GM23338 (cell line): ENCODE results near the gene CCDC59.

Experiments used
- EZH2 ChIP-seq: fragments of 200-600 bp; sonication (generic); IDR thresholded peaks from one replicate; pipeline ENCODE4 v1.8.0; 2017; ENCODE audit warnings: antibody characterized with exemption, mild to moderate bottlenecking, low read depth; ENCODE audit not compliant: unreplicated experiment
- EZH2phosphoT487 ChIP-seq: fragments of 200-600 bp; sonication (generic); IDR thresholded peaks from one replicate; pipeline ENCODE4 v1.8.1; 2018; ENCODE audit warnings: antibody characterized with exemption; ENCODE audit not compliant: unreplicated experiment
- JUNB ChIP-seq: IDR thresholded peaks from one replicate; pipeline ENCODE4 v1.6.1; 2016; ENCODE audit warnings: antibody characterized with exemption; ENCODE audit not compliant: unreplicated experiment
- NANOG ChIP-seq: IDR thresholded peaks from 2 replicates; pipeline ENCODE4 v1.6.1; 2016; ENCODE audit warnings: antibody characterized with exemption, borderline replicate concordance
- POLR2AphosphoS5 ChIP-seq: IDR thresholded peaks from 2 replicates; pipeline ENCODE4 v1.6.1; 2016; ENCODE audit warnings: antibody characterized with exemption, low read depth
- TF ChIP-seq, protein P1 (sequence below), 2 experiments: fragments of 200-600 bp in 1 of 2; sonication (generic) in 1 of 2; conservative IDR thresholded peaks; 2 replicates each; pipeline versions ENCODE4 v1.5.1 to v1.6.1; 2016 to 2017; ENCODE audit warnings: antibody characterized with exemption in 2 of 2, low read depth in 2 of 2, mild to moderate bottlenecking in 2 of 2, moderate library complexity in 1 of 2
- TF ChIP-seq, protein P2 (sequence below): IDR thresholded peaks from one replicate; pipeline ENCODE4 v1.6.1; 2018; ENCODE audit warnings: antibody characterized with exemption; ENCODE audit not compliant: unreplicated experiment

DNA sequence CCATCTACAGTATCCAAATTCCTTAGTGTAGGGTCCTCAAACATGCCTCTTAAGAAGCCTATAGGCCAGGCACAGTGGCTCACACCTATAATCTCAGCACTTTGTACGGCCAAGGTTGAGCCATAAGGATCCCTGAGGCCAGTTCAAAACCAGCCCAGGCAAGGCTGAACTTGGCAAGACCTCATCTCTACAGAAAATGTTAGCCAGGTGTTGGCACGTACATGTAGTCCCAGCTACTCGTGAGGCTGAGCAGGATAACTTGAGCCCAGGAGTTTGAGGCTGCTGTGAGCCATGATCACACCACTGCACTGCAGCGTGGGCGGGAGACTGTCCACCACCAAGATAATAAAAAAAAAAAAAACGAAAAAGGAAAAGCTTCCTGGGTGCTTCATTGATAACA, 6.8 kb downstream of the CCDC59 start:
- TF ChIP-seq, protein P1, sequence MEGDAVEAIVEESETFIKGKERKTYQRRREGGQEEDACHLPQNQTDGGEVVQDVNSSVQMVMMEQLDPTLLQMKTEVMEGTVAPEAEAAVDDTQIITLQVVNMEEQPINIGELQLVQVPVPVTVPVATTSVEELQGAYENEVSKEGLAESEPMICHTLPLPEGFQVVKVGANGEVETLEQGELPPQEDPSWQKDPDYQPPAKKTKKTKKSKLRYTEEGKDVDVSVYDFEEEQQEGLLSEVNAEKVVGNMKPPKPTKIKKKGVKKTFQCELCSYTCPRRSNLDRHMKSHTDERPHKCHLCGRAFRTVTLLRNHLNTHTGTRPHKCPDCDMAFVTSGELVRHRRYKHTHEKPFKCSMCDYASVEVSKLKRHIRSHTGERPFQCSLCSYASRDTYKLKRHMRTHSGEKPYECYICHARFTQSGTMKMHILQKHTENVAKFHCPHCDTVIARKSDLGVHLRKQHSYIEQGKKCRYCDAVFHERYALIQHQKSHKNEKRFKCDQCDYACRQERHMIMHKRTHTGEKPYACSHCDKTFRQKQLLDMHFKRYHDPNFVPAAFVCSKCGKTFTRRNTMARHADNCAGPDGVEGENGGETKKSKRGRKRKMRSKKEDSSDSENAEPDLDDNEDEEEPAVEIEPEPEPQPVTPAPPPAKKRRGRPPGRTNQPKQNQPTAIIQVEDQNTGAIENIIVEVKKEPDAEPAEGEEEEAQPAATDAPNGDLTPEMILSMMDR (conservative IDR thresholded peaks at IDR 0.05; ENCODE audit: low read depth in 2 of 2) = no peak
- TF ChIP-seq EZH2phosphoT487 (no peak), POLR2AphosphoS5 (no peak), EZH2 (no peak), NANOG (no peak), JUNB (no peak)
- TF ChIP-seq, protein P2, sequence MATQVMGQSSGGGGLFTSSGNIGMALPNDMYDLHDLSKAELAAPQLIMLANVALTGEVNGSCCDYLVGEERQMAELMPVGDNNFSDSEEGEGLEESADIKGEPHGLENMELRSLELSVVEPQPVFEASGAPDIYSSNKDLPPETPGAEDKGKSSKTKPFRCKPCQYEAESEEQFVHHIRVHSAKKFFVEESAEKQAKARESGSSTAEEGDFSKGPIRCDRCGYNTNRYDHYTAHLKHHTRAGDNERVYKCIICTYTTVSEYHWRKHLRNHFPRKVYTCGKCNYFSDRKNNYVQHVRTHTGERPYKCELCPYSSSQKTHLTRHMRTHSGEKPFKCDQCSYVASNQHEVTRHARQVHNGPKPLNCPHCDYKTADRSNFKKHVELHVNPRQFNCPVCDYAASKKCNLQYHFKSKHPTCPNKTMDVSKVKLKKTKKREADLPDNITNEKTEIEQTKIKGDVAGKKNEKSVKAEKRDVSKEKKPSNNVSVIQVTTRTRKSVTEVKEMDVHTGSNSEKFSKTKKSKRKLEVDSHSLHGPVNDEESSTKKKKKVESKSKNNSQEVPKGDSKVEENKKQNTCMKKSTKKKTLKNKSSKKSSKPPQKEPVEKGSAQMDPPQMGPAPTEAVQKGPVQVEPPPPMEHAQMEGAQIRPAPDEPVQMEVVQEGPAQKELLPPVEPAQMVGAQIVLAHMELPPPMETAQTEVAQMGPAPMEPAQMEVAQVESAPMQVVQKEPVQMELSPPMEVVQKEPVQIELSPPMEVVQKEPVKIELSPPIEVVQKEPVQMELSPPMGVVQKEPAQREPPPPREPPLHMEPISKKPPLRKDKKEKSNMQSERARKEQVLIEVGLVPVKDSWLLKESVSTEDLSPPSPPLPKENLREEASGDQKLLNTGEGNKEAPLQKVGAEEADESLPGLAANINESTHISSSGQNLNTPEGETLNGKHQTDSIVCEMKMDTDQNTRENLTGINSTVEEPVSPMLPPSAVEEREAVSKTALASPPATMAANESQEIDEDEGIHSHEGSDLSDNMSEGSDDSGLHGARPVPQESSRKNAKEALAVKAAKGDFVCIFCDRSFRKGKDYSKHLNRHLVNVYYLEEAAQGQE = no peak
